Measurements from ENCODE around the gene GALNT10.

DNA sequence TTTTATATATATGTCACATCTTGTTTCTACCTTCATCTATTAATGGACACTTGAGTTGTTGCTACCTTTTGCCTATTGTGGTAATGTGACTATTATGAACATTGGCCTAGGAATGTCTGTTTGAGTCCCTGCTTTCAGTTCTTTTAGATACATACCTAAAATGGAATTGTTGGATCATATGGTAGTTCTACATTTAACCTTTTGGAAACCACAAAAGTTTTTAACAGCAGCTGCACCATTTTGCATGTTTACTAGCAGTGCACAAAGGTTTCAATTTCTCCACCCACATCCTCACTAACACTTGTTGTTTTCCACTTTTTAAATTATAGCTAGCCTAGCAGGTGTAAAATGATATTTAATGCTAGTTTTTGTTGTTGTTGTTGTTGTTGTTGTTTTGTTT is 88.4 kb downstream of the GALNT10 start:
- TF ChIP-seq, protein P1, sequence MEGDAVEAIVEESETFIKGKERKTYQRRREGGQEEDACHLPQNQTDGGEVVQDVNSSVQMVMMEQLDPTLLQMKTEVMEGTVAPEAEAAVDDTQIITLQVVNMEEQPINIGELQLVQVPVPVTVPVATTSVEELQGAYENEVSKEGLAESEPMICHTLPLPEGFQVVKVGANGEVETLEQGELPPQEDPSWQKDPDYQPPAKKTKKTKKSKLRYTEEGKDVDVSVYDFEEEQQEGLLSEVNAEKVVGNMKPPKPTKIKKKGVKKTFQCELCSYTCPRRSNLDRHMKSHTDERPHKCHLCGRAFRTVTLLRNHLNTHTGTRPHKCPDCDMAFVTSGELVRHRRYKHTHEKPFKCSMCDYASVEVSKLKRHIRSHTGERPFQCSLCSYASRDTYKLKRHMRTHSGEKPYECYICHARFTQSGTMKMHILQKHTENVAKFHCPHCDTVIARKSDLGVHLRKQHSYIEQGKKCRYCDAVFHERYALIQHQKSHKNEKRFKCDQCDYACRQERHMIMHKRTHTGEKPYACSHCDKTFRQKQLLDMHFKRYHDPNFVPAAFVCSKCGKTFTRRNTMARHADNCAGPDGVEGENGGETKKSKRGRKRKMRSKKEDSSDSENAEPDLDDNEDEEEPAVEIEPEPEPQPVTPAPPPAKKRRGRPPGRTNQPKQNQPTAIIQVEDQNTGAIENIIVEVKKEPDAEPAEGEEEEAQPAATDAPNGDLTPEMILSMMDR (IDR thresholded peaks at IDR 0.05; ENCODE audit: insufficient read depth, low read length) = no peak
- TF ChIP-seq, protein P2, sequence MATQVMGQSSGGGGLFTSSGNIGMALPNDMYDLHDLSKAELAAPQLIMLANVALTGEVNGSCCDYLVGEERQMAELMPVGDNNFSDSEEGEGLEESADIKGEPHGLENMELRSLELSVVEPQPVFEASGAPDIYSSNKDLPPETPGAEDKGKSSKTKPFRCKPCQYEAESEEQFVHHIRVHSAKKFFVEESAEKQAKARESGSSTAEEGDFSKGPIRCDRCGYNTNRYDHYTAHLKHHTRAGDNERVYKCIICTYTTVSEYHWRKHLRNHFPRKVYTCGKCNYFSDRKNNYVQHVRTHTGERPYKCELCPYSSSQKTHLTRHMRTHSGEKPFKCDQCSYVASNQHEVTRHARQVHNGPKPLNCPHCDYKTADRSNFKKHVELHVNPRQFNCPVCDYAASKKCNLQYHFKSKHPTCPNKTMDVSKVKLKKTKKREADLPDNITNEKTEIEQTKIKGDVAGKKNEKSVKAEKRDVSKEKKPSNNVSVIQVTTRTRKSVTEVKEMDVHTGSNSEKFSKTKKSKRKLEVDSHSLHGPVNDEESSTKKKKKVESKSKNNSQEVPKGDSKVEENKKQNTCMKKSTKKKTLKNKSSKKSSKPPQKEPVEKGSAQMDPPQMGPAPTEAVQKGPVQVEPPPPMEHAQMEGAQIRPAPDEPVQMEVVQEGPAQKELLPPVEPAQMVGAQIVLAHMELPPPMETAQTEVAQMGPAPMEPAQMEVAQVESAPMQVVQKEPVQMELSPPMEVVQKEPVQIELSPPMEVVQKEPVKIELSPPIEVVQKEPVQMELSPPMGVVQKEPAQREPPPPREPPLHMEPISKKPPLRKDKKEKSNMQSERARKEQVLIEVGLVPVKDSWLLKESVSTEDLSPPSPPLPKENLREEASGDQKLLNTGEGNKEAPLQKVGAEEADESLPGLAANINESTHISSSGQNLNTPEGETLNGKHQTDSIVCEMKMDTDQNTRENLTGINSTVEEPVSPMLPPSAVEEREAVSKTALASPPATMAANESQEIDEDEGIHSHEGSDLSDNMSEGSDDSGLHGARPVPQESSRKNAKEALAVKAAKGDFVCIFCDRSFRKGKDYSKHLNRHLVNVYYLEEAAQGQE (IDR thresholded peaks at IDR 0.05; ENCODE audit: insufficient replicate concordance, low read depth) = no peak
- TF ChIP-seq POLR2AphosphoS5 (IDR thresholded peaks at IDR 0.05; ENCODE audit: low read depth) (no peak), SPI1 (IDR thresholded peaks at IDR 0.05; ENCODE audit: borderline replicate concordance, low read depth) (no peak), GABPA (IDR thresholded peaks at IDR 0.05; ENCODE audit: low read depth) (no peak)

All from HL-60 (cell line).